SK-N-SH treated with all-trans-retinoic acid at 6 μM for 48 hours (cell line): ENCODE results near the gene HSPA5.

Source experiments
- GLIS3 ChIP-seq: fragments of 250-450 bp; sonication (Bioruptor Pico); IDR thresholded peaks from 2 replicates; pipeline ENCODE4 v1.5.0; 2020; ENCODE audit warnings: mild to moderate bottlenecking, moderate library complexity
- OSR1 ChIP-seq: fragments of 250-450 bp; sonication (Bioruptor Pico); IDR thresholded peaks from 2 replicates; pipeline ENCODE4 v1.8.0; 2022; ENCODE audit warnings: moderate library complexity, mild to moderate bottlenecking, inconsistent platforms
- RARB ChIP-seq: fragments of 250-450 bp; sonication (Bioruptor Pico); IDR thresholded peaks from 2 replicates; pipeline ENCODE4 v1.8.0; 2021; ENCODE audit warnings: mild to moderate bottlenecking, moderate library complexity
- TF ChIP-seq, protein P1 (sequence below): fragments of 250-450 bp; sonication (Bioruptor Pico); IDR thresholded peaks from 2 replicates; pipeline ENCODE4 v1.8.0; 2020; ENCODE audit warnings: mild to moderate bottlenecking, moderate library complexity, borderline replicate concordance

- TF ChIP-seq RARB (CRISPR knock-in tag): no peak
- no peak for TF ChIP-seq GLIS3 (CRISPR knock-in tag)
- TF ChIP-seq, protein P1, sequence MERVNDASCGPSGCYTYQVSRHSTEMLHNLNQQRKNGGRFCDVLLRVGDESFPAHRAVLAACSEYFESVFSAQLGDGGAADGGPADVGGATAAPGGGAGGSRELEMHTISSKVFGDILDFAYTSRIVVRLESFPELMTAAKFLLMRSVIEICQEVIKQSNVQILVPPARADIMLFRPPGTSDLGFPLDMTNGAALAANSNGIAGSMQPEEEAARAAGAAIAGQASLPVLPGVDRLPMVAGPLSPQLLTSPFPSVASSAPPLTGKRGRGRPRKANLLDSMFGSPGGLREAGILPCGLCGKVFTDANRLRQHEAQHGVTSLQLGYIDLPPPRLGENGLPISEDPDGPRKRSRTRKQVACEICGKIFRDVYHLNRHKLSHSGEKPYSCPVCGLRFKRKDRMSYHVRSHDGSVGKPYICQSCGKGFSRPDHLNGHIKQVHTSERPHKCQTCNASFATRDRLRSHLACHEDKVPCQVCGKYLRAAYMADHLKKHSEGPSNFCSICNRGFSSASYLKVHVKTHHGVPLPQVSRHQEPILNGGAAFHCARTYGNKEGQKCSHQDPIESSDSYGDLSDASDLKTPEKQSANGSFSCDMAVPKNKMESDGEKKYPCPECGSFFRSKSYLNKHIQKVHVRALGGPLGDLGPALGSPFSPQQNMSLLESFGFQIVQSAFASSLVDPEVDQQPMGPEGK (CRISPR knock-in tag): no peak
- no peak for TF ChIP-seq OSR1 (CRISPR knock-in tag)
These were observed 1.2 kb downstream of the HSPA5 start for GRCh38 chr9:125239631-125240597.
